HL-60 (cell line): Measurements from ENCODE around the gene RFTN1.

Source experiments
- GABPA ChIP-seq: IDR thresholded peaks from 2 replicates; pipeline ENCODE4 v1.6.1; 2012; ENCODE audit warnings: low read depth
- POLR2AphosphoS5 ChIP-seq: IDR thresholded peaks from 2 replicates; pipeline ENCODE4 v1.6.1; 2012; ENCODE audit warnings: low read depth
- SPI1 ChIP-seq: IDR thresholded peaks from 2 replicates; pipeline ENCODE4 v1.6.1; 2012; ENCODE audit warnings: low read depth, mild to moderate bottlenecking, borderline replicate concordance
- TF ChIP-seq, protein P1 (sequence below): IDR thresholded peaks from one replicate; pipeline ENCODE4 v1.5.1; 2011; ENCODE audit warnings: low read length, control low read depth, inconsistent platforms; ENCODE audit not compliant: insufficient read depth
- TF ChIP-seq, protein P2 (sequence below): IDR thresholded peaks from 2 replicates; pipeline ENCODE4 v1.6.1; 2012; ENCODE audit warnings: low read depth; ENCODE audit not compliant: insufficient replicate concordance

DNA sequence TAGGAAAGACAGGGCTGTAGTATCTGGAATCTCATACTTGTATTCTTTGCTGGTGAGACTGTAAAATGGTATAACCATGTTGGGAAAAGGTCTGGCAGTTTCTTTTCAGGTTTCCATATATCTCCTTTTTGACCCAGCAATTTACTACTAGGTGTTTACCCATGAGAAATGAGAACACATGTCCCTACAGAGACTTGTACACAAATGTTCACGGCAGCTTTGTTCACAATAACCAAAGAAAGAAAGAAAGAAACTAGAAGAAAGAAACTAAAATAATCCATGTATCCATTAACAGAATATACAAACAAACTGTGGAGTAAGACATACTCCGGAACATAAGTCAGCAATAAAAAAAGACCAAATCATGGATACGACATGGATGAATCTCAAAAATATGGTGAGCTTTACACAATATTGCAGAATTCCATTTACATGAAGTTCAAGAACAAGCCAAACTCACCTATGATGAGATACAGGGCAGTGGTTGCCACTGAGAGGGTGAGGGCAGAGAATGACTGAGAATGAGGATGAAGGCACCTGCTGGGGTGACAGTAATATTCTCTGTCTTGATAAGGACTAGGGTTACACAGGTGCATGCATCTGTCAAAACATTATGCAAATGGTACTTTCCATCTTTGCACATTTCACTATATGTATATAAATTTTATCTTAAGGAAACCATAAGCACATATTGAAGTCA lies 2.7 kb downstream of the RFTN1 start:
- TF ChIP-seq POLR2AphosphoS5 (no peak), GABPA (no peak), SPI1 (no peak)
- TF ChIP-seq, protein P1, sequence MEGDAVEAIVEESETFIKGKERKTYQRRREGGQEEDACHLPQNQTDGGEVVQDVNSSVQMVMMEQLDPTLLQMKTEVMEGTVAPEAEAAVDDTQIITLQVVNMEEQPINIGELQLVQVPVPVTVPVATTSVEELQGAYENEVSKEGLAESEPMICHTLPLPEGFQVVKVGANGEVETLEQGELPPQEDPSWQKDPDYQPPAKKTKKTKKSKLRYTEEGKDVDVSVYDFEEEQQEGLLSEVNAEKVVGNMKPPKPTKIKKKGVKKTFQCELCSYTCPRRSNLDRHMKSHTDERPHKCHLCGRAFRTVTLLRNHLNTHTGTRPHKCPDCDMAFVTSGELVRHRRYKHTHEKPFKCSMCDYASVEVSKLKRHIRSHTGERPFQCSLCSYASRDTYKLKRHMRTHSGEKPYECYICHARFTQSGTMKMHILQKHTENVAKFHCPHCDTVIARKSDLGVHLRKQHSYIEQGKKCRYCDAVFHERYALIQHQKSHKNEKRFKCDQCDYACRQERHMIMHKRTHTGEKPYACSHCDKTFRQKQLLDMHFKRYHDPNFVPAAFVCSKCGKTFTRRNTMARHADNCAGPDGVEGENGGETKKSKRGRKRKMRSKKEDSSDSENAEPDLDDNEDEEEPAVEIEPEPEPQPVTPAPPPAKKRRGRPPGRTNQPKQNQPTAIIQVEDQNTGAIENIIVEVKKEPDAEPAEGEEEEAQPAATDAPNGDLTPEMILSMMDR, result no peak
- TF ChIP-seq, protein P2, sequence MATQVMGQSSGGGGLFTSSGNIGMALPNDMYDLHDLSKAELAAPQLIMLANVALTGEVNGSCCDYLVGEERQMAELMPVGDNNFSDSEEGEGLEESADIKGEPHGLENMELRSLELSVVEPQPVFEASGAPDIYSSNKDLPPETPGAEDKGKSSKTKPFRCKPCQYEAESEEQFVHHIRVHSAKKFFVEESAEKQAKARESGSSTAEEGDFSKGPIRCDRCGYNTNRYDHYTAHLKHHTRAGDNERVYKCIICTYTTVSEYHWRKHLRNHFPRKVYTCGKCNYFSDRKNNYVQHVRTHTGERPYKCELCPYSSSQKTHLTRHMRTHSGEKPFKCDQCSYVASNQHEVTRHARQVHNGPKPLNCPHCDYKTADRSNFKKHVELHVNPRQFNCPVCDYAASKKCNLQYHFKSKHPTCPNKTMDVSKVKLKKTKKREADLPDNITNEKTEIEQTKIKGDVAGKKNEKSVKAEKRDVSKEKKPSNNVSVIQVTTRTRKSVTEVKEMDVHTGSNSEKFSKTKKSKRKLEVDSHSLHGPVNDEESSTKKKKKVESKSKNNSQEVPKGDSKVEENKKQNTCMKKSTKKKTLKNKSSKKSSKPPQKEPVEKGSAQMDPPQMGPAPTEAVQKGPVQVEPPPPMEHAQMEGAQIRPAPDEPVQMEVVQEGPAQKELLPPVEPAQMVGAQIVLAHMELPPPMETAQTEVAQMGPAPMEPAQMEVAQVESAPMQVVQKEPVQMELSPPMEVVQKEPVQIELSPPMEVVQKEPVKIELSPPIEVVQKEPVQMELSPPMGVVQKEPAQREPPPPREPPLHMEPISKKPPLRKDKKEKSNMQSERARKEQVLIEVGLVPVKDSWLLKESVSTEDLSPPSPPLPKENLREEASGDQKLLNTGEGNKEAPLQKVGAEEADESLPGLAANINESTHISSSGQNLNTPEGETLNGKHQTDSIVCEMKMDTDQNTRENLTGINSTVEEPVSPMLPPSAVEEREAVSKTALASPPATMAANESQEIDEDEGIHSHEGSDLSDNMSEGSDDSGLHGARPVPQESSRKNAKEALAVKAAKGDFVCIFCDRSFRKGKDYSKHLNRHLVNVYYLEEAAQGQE, result no peak
